Panc1 (cell line): ENCODE data around the gene BRD3OS.

Experiments used
- CTCF ChIP-seq: fragments of 450-650 bp; IDR thresholded peaks from 2 replicates; pipeline ENCODE4 v1.5.1; 2017; ENCODE audit warnings: mild to moderate bottlenecking
- REST ChIP-seq, 2 experiments: IDR thresholded peaks; 2 replicates each; pipeline ENCODE4 v1.6.1; 2011 to 2012; ENCODE audit warnings: low read depth in 2 of 2, control low read depth in 1 of 2, low read length in 1 of 2, mild to moderate bottlenecking in 1 of 2, moderate library complexity in 1 of 2; ENCODE audit not compliant: insufficient read depth in 1 of 2
- SIN3A ChIP-seq: IDR thresholded peaks from 2 replicates; pipeline ENCODE4 v1.6.1; 2012; ENCODE audit warnings: low read depth, mild to moderate bottlenecking, low read length, moderate library complexity, borderline replicate concordance; ENCODE audit not compliant: insufficient read depth

DNA sequence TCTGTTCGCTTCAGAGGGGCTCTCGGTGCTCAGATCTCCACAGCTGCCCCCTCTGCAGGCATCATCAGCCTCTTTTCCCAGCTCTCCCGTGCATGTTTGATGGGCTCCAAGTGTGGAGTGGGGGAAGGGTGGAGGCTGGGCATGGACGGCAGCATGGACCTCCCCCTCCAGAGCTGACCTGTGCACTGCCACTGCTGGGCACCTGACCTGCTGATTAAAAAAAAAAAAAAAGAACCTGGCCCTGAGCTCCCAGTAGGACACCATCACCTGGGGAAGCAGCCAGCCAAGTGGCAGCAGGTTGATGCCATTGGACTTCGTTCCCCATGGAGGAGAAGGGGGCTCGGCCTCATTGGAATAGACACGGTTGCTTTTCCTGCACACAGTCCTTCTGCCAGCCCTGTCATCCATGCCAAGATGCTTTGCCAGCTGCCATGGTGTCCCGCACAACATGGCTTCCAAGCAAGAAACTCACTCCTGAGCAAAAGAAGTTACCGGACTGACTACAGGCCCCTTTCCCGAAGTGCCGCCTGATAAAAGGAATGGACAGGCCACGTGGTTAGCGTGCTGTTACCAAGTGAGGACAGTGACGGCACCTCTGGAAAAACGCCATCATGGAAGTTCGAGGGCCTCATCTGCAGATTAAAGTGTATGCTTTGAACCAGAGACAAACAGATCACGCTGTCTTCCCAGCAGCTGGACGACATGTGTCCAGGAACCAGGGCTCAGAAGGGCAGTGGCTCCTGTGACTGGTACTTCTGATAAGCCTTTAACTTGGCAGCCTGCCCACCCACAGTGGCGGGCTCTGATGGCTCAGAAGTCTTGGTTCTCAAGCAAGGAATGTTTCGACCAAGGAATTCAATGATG, 14.7 kb upstream of the BRD3OS start:
- no peak for TF ChIP-seq CTCF
- no peak for TF ChIP-seq SIN3A
- no peak for TF ChIP-seq REST (IDR thresholded peaks at IDR 0.05; ENCODE audit: insufficient read depth in 1 of 2, low read depth in 2 of 2, low read length in 1 of 2)
